ENCODE results near the gene MST1R.

- TF ChIP-seq CTCF (IDR thresholded peaks at IDR 0.05) (no peak), POLR2AphosphoS5 (IDR thresholded peaks at IDR 0.05) (no peak), POLR2A (IDR thresholded peaks at IDR 0.05) (no peak)
These were observed 24.9 kb upstream of the MST1R start for GRCh38 chr3:49928481-49929017.

All from sigmoid colon (tissue), 4 donors.